Measurements from ENCODE around the gene GAS2L1. TPM values are rescaled to one million over a fixed set of nuclear protein-coding genes. Genes with fewer than 3 reads are reported as not detected.
A peak's percentile ranks its signal among the peaks of the same experiment; 100 is the strongest.
"Not testable (repeated sequence)": the region's sequence is repeated elsewhere in the genome, so short reads cannot be mapped to it uniquely, and the experiment has no call there.

The GAS2L1 gene
- total and polyA plus RNA-seq, 3 experiments from 2014 or later = 0.58 to 0.71 (median 0.61) TPM

DNA sequence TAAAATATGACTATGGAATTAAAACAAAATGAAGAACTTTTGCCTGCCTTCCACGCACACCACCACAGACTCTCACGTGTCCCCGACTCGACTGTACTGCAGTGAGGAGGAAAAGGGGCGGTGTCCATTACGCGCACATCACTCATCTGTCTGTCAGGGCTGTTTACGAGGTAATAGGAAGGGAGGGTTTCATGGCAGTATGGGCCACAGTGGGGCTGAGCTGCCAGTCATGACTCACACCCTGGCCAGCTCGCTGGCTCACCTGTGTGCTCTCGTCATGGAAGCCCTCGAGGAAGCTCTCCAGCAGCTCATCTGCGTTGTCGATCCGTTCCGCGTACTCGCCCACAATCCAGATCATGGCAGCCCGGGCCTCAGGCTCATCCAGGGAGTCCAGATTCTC, 42.5 kb downstream of the GAS2L1 start:
- Histone ChIP-seq H3K36me3 (ENCODE audit: insufficient read depth, low read length) (peaks cover 45% of the 10 kb centered on the region), H3K9me3 (ENCODE audit: low read length) (no peaks in the 10 kb centered on the region), H3K27me3 (ENCODE audit: insufficient read depth, low read length, poor library complexity, severe bottlenecking) (no peaks in the 10 kb centered on the region), H3K27ac (ENCODE audit: low read depth, low read length) (no peak overlapping the region), H3K4me1 (ENCODE audit: insufficient read depth, low read length) (no peaks in the 10 kb centered on the region), H3K4me3 (ENCODE audit: low read length) (no peak overlapping the region)
- Mint-ChIP-seq H3K9me3 (no peaks in the 10 kb centered on the region), H3K36me3 (peaks cover 0 to 96% (median 16%) of the 10 kb centered on the region in 3 donors), H3K4me3 (no peak overlapping the region), H3K4me1 (no peaks in the 10 kb centered on the region), H3K27me3 (no peaks in the 10 kb centered on the region), H3K27ac (no peak overlapping the region)
- no peak for DNase-seq
- ChIA-PET POLR2A (no interaction called here), CTCF (no interaction called here)

DNA sequence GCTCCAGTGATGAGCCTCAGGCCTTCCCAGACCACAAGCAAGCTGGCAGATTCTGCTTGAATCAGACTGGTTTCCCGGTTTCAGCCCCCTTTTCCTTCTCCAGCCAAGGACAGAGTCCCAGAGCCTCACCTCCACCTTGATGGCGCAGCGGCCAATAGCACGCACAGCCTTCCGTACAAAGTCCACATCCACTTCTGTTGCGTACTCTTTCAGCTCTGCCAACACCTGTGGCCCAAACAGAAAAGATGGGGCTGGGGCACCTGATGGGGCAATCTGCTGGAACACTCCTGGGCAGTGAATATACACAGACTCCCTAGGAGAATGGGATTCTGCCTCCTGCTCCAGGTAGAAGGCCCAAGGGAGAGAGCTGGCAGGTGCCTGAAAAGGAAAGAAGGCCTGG, 44.6 kb downstream of the GAS2L1 start:
- no peaks in the 10 kb centered on the region for H3K4me1 Mint-ChIP-seq
- DNase-seq = no peak
- H3K27ac ChIP-seq (ENCODE audit: low read depth, low read length) = no peak overlapping the region
- no peaks in the 10 kb centered on the region for H3K27me3 ChIP-seq (ENCODE audit: insufficient read depth, low read length, poor library complexity, severe bottlenecking)
- H3K4me1 ChIP-seq (ENCODE audit: insufficient read depth, low read length) = no peaks in the 10 kb centered on the region
- POLR2A ChIA-PET = interaction anchor here (0.5 kb wide), 1 partner anchor 330 kb away, joined by 4 read pairs; no protein-coding TSS in a partner anchor
- no peaks in the 10 kb centered on the region for H3K9me3 Mint-ChIP-seq
- H3K9me3 ChIP-seq (ENCODE audit: low read length) = no peaks in the 10 kb centered on the region
- no peak overlapping the region for H3K27ac Mint-ChIP-seq
- H3K36me3 ChIP-seq (ENCODE audit: insufficient read depth, low read length) = peaks cover 53% of the 10 kb centered on the region
- H3K4me3 ChIP-seq (ENCODE audit: low read length) = no peak overlapping the region
- no peaks in the 10 kb centered on the region for H3K27me3 Mint-ChIP-seq
- CTCF ChIA-PET = no interaction called here
- H3K36me3 Mint-ChIP-seq = peaks cover 4 to 100% (median 17%) of the 10 kb centered on the region in 3 donors
- no peak overlapping the region for H3K4me3 Mint-ChIP-seq

DNA sequence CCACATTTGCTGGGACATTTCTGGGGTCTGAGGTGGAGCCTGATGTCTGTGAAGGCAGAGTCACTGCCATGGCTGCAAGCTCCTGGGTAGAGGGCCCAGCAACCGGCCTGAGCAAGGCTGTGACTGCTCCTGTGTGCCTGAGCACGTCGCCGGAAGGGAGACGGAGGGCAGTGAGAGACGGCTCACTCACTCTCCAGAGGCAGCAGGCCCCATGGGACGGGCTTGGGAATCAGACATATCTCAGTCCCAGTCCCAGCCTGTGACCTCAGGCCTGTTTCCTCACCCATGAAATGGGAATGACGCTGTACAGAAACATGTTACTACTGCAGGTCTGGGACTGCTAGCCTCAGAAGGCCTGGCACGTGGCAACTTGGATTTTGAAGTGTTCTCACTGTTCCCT, 45.4 kb downstream of the GAS2L1 start:
- H3K4me1 ChIP-seq (ENCODE audit: insufficient read depth, low read length) = no peaks in the 10 kb centered on the region
- no peaks in the 10 kb centered on the region for H3K27me3 ChIP-seq (ENCODE audit: insufficient read depth, low read length, poor library complexity, severe bottlenecking)
- H3K9me3 ChIP-seq (ENCODE audit: low read length) = no peaks in the 10 kb centered on the region
- CTCF ChIA-PET = no interaction called here
- no peak overlapping the region for H3K4me3 Mint-ChIP-seq
- H3K9me3 Mint-ChIP-seq = no peaks in the 10 kb centered on the region
- no peaks in the 10 kb centered on the region for H3K4me1 Mint-ChIP-seq
- H3K4me3 ChIP-seq (ENCODE audit: low read length) = no peak overlapping the region
- peak overlapping the region in 1 of 8 donors; percentile 60 for H3K27ac Mint-ChIP-seq
- peaks cover 4 to 100% (median 17%) of the 10 kb centered on the region in 3 donors for H3K36me3 Mint-ChIP-seq
- no peak for DNase-seq
- POLR2A ChIA-PET = no interaction called here
- H3K27me3 Mint-ChIP-seq = no peaks in the 10 kb centered on the region
- H3K27ac ChIP-seq (ENCODE audit: low read depth, low read length) = no peak overlapping the region
- H3K36me3 ChIP-seq (ENCODE audit: insufficient read depth, low read length) = peaks cover 55% of the 10 kb centered on the region

DNA sequence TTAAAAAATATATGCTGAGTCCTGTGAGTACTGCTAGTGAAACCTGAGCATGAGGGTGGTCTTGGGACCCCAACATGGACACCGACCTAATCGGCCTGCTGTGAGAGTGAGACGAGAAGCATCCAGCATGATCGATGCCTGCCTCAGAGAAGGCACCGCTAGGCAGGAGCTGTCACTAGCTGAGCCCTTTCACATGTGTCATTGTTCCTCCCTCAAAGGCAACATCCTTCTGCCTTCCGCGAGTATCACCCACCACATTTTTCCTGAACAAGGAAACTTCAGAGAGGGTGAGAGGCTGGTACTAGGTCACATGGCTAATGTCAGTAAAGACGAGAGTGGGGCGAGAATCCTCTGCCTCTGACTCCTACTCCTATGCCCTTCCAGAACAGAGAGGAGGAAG, 46.3 kb downstream of the GAS2L1 start:
- DNase-seq = no peak
- Mint-ChIP-seq H3K27ac (no peak overlapping the region), H3K27me3 (no peaks in the 10 kb centered on the region), H3K36me3 (peaks cover 4 to 95% (median 16%) of the 10 kb centered on the region in 3 donors), H3K4me3 (no peak overlapping the region), H3K9me3 (no peaks in the 10 kb centered on the region), H3K4me1 (no peaks in the 10 kb centered on the region)
- Histone ChIP-seq H3K27me3 (ENCODE audit: insufficient read depth, low read length, poor library complexity, severe bottlenecking) (no peaks in the 10 kb centered on the region), H3K27ac (ENCODE audit: low read depth, low read length) (no peak overlapping the region), H3K4me1 (ENCODE audit: insufficient read depth, low read length) (no peaks in the 10 kb centered on the region), H3K4me3 (ENCODE audit: low read length) (no peak overlapping the region), H3K36me3 (ENCODE audit: insufficient read depth, low read length) (peaks cover 51% of the 10 kb centered on the region), H3K9me3 (ENCODE audit: low read length) (no peaks in the 10 kb centered on the region)
- ChIA-PET CTCF (no interaction called here), POLR2A (no interaction called here)

GRCh38 chr22:29353286-29353685, 46.8 kb downstream of the GAS2L1 start:
- Mint-ChIP-seq H3K27ac (no peak overlapping the region), H3K4me1 (no peaks in the 10 kb centered on the region), H3K27me3 (no peaks in the 10 kb centered on the region), H3K4me3 (no peak overlapping the region), H3K9me3 (no peaks in the 10 kb centered on the region), H3K36me3 (peaks cover 4 to 95% (median 18%) of the 10 kb centered on the region in 3 donors)
- ChIA-PET POLR2A (no interaction called here), CTCF (no interaction called here)
- no peaks in the 10 kb centered on the region for H3K4me1 ChIP-seq (ENCODE audit: insufficient read depth, low read length)
- no peak overlapping the region for H3K4me3 ChIP-seq (ENCODE audit: low read length)
- no peak for DNase-seq
- no peak overlapping the region for H3K27ac ChIP-seq (ENCODE audit: low read depth, low read length)
- H3K36me3 ChIP-seq (ENCODE audit: insufficient read depth, low read length) = peaks cover 53% of the 10 kb centered on the region
- H3K9me3 ChIP-seq (ENCODE audit: low read length) = no peaks in the 10 kb centered on the region
- no peaks in the 10 kb centered on the region for H3K27me3 ChIP-seq (ENCODE audit: insufficient read depth, low read length, poor library complexity, severe bottlenecking)

- no peaks in the 10 kb centered on the region for H3K9me3 ChIP-seq (ENCODE audit: low read length)
- no peaks in the 10 kb centered on the region for H3K4me1 Mint-ChIP-seq
- H3K4me3 ChIP-seq (ENCODE audit: low read length) = no peak overlapping the region
- peaks cover 4 to 95% (median 16%) of the 10 kb centered on the region in 3 donors for H3K36me3 Mint-ChIP-seq
- no peak overlapping the region for H3K27ac ChIP-seq (ENCODE audit: low read depth, low read length)
- H3K9me3 Mint-ChIP-seq = no peaks in the 10 kb centered on the region
- no peak overlapping the region for H3K4me3 Mint-ChIP-seq
- no peaks in the 10 kb centered on the region for H3K27me3 ChIP-seq (ENCODE audit: insufficient read depth, low read length, poor library complexity, severe bottlenecking)
- ChIA-PET POLR2A (no interaction called here), CTCF (no interaction called here)
- no peaks in the 10 kb centered on the region for H3K4me1 ChIP-seq (ENCODE audit: insufficient read depth, low read length)
- peaks cover 50% of the 10 kb centered on the region for H3K36me3 ChIP-seq (ENCODE audit: insufficient read depth, low read length)
- H3K27me3 Mint-ChIP-seq = no peaks in the 10 kb centered on the region
- no peak for DNase-seq
- H3K27ac Mint-ChIP-seq = no peak overlapping the region
Measured at GRCh38 chr22:29353860-29354259, 47.4 kb downstream of the GAS2L1 start.

DNA sequence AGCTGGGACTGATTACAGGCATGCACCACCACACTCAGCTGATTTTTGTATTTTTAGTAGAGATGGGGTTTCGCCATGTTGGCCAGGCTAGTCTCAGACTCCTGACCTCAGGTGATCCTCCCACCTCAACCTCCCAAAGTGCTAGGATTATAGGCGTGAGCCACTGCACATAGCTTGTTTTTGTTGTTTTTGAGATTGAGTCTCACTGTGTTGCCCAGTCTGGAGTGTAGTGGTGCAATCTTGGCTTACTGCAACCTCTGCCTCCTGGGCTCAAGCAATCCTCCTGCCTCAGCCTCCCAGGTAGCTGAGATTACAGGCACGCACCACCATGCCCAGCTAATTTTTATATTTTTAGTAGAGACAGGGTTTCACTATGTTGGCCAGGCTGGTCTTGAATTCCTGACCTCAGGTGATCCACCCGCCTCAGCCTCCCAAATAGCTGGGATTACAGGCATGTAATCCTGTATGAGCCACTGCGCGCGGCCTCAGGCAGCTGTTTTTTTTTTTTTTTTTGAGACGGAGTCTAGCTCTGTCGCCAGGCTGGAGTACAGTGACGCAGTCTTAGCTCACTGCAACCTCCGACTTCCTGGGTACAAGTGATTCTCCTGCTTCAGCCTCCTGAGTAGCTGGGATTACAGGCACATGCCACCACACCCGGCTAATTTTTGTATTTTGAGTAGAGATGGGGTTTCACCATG, 50.9 kb downstream of the GAS2L1 start:
- peaks cover 29% of the 10 kb centered on the region for H3K36me3 ChIP-seq (ENCODE audit: insufficient read depth, low read length)
- H3K4me1 ChIP-seq (ENCODE audit: insufficient read depth, low read length); DNase-seq; H3K27ac ChIP-seq (ENCODE audit: low read depth, low read length); H3K27ac Mint-ChIP-seq; H3K27me3 ChIP-seq (ENCODE audit: insufficient read depth, low read length, poor library complexity, severe bottlenecking); H3K4me3 Mint-ChIP-seq; H3K4me1 Mint-ChIP-seq; POLR2A ChIA-PET; H3K4me3 ChIP-seq (ENCODE audit: low read length); H3K9me3 Mint-ChIP-seq; H3K9me3 ChIP-seq (ENCODE audit: low read length); H3K27me3 Mint-ChIP-seq; CTCF ChIA-PET: not testable (repeated sequence)
- peaks cover 4 to 90% (median 21%) of the 10 kb centered on the region in 3 donors for H3K36me3 Mint-ChIP-seq

GRCh38 chr22:29359469-29359868, 53.0 kb downstream of the GAS2L1 start:
- ChIA-PET POLR2A (no interaction called here), CTCF (no interaction called here)
- DNase-seq = no peak
- Mint-ChIP-seq H3K36me3 (peaks cover 3 to 80% (median 19%) of the 10 kb centered on the region in 3 donors), H3K27ac (no peak overlapping the region), H3K4me3 (no peak overlapping the region), H3K9me3 (no peaks in the 10 kb centered on the region), H3K4me1 (no peaks in the 10 kb centered on the region), H3K27me3 (no peaks in the 10 kb centered on the region)
- no peaks in the 10 kb centered on the region for H3K27me3 ChIP-seq (ENCODE audit: insufficient read depth, low read length, poor library complexity, severe bottlenecking)
- no peak overlapping the region for H3K4me3 ChIP-seq (ENCODE audit: low read length)
- no peaks in the 10 kb centered on the region for H3K9me3 ChIP-seq (ENCODE audit: low read length)
- no peak overlapping the region for H3K27ac ChIP-seq (ENCODE audit: low read depth, low read length)
- H3K4me1 ChIP-seq (ENCODE audit: insufficient read depth, low read length) = no peaks in the 10 kb centered on the region
- peaks cover 21% of the 10 kb centered on the region for H3K36me3 ChIP-seq (ENCODE audit: insufficient read depth, low read length)
